Measurements from ENCODE around the gene FOXN3.

Gene FOXN3
- 115 to 147 (median 136) reads per million in 4 donors for total RNA-seq

DNA sequence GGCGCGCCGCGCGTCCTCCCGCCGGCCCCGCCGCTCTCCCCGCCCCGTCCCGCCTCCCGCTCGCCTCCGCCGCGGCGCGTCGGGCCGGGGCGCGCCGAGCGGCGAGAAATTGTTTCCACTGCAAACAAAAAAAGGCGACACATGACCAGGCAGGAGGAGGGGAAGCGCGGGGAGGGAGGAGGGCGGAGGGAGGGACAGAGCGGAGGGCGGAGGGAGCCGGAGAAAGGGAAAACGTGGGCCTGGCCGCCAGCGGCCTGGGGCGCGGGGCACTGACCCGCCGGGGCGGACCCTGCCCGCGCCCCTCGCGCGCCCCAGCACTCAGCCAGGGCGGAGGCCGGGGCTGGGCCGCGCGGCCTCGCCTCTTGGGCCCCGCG is at the start of gene FOXN3:
TSS of gene FOXN3 (minus strand) at position 143 of the 374 bp plus-strand sequence. CDS start 4,757 bp downstream, outside the sequence.
- peak; percentile 75 to 89 (median 85) for DNase-seq

GRCh38 chr14:89466484-89466883 is 49.5 kb upstream of the FOXN3 start:
- DNase-seq: peak in 1 of 5 donors; percentile 72

GRCh38 chr14:89465876-89466275 is 48.8 kb upstream of the FOXN3 start:
- no peak for DNase-seq

DNA sequence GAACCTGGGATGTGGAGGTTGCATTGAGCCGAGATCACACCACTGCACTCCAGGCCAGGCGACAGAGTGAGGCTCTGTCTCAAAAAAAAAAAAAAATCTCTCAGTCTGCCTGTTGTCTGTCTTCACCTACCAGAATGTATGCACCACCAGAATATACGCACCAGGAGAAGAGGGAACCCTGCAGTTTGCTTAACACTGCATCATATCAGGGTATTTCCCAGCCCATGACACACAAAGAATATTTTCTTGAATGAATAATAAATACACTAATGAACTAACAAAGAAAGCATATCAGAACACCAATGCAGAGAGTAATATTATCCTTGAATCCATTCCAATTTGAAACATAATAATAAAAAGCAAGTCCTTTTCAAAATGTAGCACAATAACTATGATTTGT is 44.2 kb upstream of the FOXN3 start:
- no peak for DNase-seq

DNA sequence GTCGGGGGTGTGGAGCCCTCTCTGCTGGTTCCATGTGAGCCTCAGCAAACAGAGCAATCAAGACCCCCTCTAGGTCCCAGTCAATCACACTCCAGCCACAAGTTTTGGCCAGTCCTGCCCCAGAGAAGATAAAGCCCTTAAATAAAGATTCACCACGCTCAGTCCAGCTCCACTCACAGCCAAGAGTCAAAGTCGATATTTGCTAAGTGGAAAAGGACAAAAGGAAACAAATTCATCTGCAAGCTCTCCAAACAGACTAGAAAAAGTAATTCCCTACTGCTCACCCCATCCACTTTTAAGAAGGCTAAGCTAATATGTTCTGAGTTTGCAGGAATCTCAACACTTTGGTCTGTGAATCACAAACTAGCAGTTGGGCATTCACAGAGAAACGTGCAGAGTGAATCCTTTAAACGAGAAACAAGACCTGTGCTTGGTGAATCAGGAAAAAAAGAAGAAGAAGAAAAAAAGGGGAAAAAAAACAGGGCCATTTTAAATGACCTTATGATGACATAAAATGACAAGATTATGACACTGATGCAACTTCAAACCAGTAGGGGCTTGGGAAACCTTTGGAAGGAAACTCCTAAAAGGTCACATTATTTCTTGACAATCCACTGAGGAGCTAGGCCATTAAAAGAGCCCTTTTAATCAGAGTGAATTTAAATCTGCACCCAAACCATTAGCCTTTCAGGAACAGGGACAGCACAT is 41.8 kb upstream of the FOXN3 start:
- no peak for DNase-seq

- DNase-seq: no peak
These were observed 40.0 kb upstream of the FOXN3 start for GRCh38 chr14:89457007-89457406.

DNA sequence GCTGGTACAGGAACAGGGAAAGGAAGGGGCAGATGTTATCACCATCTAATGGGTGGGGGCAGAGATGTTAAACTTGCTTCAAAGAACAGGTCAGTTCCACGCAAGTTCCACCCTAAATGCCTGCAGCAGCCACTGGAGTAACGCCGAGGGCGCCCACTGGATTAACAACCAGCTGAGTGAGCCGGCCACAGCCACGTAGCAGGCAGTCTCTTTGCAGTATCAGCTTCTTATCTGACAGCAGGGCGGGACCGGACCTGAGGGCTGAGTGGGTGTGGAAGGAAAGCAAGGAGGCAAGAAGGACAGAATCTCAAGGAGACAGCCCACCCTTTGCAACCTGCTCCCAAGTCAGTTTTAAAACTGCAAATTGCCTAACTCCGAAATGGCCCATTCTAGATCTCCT is 38.4 kb upstream of the FOXN3 start:
- DNase-seq: no peak

- no peak for DNase-seq
These were observed 38.0 kb upstream of the FOXN3 start for GRCh38 chr14:89454996-89455395.

DNA sequence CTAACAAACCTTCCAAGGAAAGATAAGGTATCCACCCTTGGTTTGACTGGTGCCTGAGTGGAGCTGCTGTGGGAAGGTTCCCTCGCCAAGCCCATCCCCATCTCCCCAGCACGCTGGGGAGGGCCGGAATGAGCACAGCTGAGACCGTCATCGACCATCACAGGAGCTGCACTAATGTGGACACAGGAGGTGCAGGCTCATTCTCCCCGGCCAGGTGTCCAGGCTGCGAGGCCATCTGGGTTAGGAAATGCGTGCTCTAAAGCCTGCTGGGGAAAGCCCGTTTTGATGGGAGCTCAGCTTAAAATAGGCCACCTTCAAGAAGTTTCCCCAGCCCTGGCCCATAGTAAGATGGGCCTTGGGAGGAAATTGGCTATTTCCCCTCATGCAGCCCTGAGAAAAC is 35.2 kb upstream of the FOXN3 start:
- no peak for DNase-seq

DNA sequence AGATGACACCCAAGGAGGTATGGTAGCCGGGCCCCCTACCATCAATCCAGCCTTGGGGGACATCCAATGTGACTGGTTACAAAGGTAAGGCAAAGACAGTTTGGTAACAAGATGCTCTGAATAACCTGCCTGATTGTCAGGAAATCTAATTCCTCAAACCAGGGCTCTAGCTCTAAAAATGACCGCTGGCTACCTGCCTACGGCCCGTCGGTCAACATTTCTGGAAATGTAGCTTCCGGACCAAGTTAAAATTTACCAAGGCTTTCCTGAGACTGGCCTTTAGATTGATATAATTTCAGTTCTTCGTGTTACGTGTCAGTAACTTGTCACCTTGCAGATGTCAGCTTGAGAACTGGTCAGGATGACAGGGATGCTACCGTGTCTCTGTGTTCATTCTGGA is 34.2 kb upstream of the FOXN3 start:
- DNase-seq: no peak

DNA sequence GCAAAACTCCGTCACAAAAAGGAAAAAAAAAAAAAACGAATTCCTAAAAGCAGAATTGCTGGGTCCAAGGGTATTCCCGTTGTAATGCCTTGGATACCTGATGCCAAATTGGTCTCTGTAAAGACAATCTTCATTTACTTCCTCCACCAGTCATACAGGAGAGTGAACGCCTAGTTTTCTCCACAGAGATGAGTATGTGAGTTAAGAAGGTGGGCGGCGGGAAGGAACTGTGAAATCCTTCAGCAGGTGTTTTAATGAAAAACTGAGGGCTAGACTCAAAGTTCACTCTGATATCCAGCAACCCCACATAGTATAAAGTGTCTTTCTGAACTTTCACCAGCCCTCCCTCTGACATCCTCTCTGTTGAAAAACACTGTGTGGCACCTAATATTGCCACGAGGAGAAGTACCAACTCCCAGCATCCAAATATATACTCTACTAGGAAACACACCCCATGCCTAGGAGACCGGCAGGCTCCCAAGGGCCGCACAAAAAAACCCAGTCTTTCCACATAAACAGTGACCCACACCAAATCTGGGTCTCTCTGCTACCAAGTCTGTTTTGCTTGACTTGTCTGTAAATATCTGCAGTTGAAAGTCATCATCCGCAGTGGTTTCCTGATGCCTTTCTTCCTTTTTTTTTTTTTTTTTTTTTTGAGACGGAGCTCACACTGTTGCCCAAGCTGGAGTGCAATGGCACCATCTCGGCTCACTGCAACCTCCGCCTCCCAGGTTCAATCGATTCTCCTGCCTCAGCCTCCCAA is 30.3 kb upstream of the FOXN3 start:
- no peak for DNase-seq

- DNase-seq: peak in 1 of 5 donors; percentile 49
These were observed 28.4 kb upstream of the FOXN3 start for GRCh38 chr14:89445273-89445973.

DNA sequence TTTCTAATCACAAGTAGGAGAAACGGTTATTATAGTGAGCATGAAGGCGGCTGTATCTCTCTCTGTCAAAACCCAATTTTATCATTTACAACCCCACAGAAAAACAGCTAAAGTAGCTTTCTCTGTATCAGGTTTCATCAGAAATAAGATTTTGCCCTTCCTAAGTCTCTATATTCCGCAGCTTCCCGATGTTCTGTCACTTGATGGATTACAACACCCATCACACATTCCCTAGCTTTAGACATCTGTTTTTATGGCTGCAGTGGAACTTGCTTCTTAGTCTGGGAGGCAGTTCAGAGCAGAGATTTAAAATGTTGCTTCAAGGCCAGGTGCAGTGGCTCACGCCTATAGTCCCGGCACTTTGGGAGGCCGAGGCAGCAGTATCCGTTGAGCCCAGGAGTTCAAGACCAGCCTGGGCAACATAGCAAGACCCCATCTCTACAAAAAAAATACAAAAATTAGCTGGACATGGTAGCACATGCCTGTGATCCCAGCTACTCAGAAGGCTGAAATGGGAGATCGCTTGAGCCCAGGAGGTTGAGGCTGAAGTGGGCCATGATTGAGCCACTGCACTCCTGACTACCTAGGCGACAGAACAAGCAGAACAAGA is 27.6 kb upstream of the FOXN3 start:
- DNase-seq: no peak

GRCh38 chr14:89444044-89444443 is 27.0 kb upstream of the FOXN3 start:
- peak in 1 of 5 donors; percentile 41 for DNase-seq

- no peak for DNase-seq
These were observed 26.1 kb upstream of the FOXN3 start for GRCh38 chr14:89443042-89443629.

DNA sequence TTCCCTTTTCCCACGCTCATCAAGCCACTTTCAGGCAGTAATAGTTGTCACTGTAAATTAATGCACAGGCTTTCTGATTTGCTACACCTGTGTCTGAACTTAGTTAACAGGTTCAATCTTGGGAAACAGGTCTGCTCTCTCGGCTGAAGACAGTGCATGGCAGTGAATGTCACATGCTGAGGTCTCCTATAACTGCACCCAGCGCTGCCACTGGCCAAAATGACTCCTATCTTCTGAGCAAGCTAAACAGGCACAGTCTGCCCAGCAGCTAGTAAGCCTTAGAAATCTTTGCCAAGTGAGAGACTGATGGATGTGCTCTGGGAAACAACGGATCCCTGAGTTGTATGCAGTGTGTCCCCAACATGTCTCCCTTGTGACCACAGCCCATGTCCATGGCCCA is 25.2 kb upstream of the FOXN3 start:
- no peak for DNase-seq

DNA sequence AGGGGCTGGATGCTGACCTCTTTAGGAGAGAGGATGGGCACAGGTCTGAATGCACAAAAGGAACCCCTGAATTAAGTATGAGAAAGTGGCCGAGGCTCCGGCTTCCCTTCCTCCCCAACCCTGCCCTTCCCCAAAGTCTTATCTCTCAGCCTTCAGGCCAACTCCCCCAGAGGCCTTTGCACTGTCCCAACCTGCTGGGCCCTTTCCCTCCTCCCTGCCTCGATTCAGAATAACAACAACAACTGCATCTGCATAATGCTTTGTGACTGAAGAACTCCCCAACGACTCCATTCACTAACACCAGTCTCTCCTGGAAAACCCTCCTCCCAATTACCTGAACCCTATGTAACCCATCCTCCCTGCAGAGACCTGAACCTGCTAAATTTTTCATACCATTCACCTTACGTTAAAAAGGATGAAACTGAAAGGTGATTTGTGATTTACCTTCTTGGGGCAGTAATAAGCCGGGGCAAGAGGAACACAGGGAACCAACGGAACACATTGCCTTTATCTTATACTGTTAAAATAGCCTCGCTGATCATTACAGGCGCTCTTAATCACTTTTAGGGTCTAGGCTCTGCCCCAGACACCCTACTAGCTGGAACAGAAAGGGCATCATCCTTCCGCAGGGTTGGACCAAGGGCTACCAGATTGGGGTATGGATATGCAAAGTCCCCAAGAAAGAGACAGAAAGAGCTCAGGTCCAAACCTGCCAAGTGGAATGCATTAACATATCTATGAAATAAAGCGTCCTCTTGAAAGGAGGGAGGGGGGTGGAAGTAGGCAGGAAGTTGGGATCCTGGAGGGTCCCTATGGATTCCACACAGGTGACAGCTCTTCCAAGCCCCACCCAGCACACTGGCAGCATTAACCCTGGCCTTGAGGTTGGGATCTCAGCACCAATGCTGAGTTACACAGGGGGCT is 24.2 kb upstream of the FOXN3 start:
- no peak for DNase-seq

- no peak for DNase-seq
These were observed 19.0 kb upstream of the FOXN3 start for GRCh38 chr14:89435892-89436656.

DNA sequence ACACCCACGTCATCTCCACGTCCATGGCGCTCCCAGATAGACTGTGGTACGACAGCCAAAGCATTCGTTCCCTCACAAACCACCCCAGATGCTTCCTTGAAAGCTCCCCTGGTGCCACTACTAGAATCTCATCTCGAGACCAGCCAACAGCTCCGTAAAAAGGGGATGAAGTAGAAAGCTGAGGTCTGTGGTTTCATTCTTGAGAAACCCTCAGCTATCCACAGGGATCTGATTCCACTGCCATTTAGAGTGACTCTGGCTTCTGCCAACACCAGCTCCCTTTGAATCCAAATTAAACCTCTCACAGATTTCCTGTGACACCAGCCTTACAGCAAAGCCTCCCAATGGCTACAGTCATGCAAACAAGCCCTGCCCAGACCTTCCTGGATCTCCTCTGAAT is 18.5 kb upstream of the FOXN3 start:
- no peak for DNase-seq

DNA sequence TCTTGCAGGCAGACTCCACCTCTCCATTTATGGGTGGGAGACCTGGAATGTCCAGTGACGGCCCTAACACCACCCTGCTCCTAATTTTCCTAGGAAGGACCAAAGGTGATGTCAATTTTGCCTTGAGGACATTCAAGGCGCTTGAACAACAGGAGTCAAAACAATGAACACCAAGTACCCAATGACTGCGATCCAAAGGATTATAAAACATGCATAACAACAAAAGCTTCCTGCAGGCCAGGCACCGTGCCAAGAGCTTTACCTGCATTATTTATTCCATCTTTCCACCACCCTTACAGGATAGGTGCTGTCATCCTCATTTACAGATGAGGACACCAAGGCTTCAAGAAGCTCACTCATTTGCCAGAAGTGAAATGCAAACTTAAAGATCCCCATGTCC is 15.2 kb upstream of the FOXN3 start:
- no peak for DNase-seq
